Naive B cell (primary cell): ENCODE data around the gene R3HDM1. TPM values are rescaled to one million over a fixed set of nuclear protein-coding genes. Genes with fewer than 3 reads are reported as not detected.
"Not testable (repeated sequence)": the region's sequence is repeated elsewhere in the genome, so short reads cannot be mapped to it uniquely, and the experiment has no call there.

Experiments
- ATAC-seq, 2 donors: fragments of 150-1000 bp; cut with Tn5 transposase; 2 replicates each; pipeline ENCODE4 v1.10.0; 2021; ENCODE audit warnings: low read depth in 2 of 2, mild to moderate bottlenecking in 2 of 2, moderate library complexity in 2 of 2
- DNase-seq: peaks from one replicate; pipeline ENCODE4 v3.0.0; 2022
- H3K27ac Mint-ChIP-seq, 6 donors: one replicate each; pipeline ENCODE4 v1.8.0; 2020 to 2022; ENCODE audit warnings: mild to moderate bottlenecking in 6 of 6, mixed read lengths in 6 of 6, moderate library complexity in 5 of 6, inconsistent platforms in 2 of 6
- H3K27me3 Mint-ChIP-seq, 3 donors: one replicate each; pipeline ENCODE4 v1.8.0; 2021 to 2022; ENCODE audit warnings: mixed read lengths in 3 of 3, mild to moderate bottlenecking in 1 of 3
- H3K36me3 Mint-ChIP-seq, 2 donors: one replicate each; pipeline ENCODE4 v1.8.0; 2020 to 2022; ENCODE audit warnings: mixed read lengths in 2 of 2, inconsistent platforms in 1 of 2, mild to moderate bottlenecking in 1 of 2
- H3K4me1 Mint-ChIP-seq, 3 donors: one replicate each; pipeline ENCODE4 v1.8.0; 2020 to 2022; ENCODE audit warnings: mixed read lengths in 3 of 3, inconsistent platforms in 1 of 3, mild to moderate bottlenecking in 1 of 3, moderate library complexity in 1 of 3
- H3K4me3 Mint-ChIP-seq, 8 donors: one replicate each; pipeline ENCODE4 v1.8.0; 2020 to 2022; ENCODE audit warnings: mild to moderate bottlenecking in 8 of 8, mixed read lengths in 8 of 8, moderate library complexity in 8 of 8, inconsistent platforms in 2 of 8
- H3K9me3 Mint-ChIP-seq, 7 donors: one replicate each; pipeline ENCODE4 v1.8.0; 2020 to 2022; ENCODE audit warnings: mixed read lengths in 7 of 7, mild to moderate bottlenecking in 5 of 7, inconsistent platforms in 2 of 7, moderate library complexity in 1 of 7
- polyA plus RNA-seq, 6 donors: library from polyadenylated mRNA; unstranded; fragments of 300-500 nt; fragmentation: Illumina TruSeq; gene quantifications; one replicate each; pipeline ENCODE4 v1.2.3, GENCODE V29; 2021; ENCODE audit warnings: low read depth in 6 of 6

The R3HDM1 gene
- polyA plus RNA-seq, 6 donors from 2014 or later = 11.3 to 29.8 (median 14.7) TPM

- Mint-ChIP-seq H3K27ac (no peak overlapping the region), H3K4me1 (no peaks in the 10 kb centered on the region), H3K27me3 (no peaks in the 10 kb centered on the region), H3K4me3 (no peak overlapping the region), H3K36me3 (peaks cover 8 to 39% of the 10 kb centered on the region in 2 donors), H3K9me3 (no peaks in the 10 kb centered on the region)
- DNase-seq = no peak
- no peak for ATAC-seq
These were observed 104.0 kb downstream of the R3HDM1 start for GRCh38 chr2:135635212-135635835.

GRCh38 chr2:135636982-135637381, 105.7 kb downstream of the R3HDM1 start:
- Mint-ChIP-seq H3K9me3 (no peaks in the 10 kb centered on the region), H3K36me3 (peaks cover 8 to 38% of the 10 kb centered on the region in 2 donors), H3K27me3 (no peaks in the 10 kb centered on the region), H3K4me3 (no peak overlapping the region), H3K27ac (no peak overlapping the region), H3K4me1 (no peaks in the 10 kb centered on the region)
- DNase-seq (no peak), ATAC-seq (no peak)

- no peaks in the 10 kb centered on the region for H3K27me3 Mint-ChIP-seq
- H3K9me3 Mint-ChIP-seq = no peaks in the 10 kb centered on the region
- no peaks in the 10 kb centered on the region for H3K4me1 Mint-ChIP-seq
- no peak overlapping the region for H3K27ac Mint-ChIP-seq
- no peak for ATAC-seq
- no peak for DNase-seq
- peaks cover 8 to 32% of the 10 kb centered on the region in 2 donors for H3K36me3 Mint-ChIP-seq
- no peak overlapping the region for H3K4me3 Mint-ChIP-seq
These were observed 106.3 kb downstream of the R3HDM1 start for GRCh38 chr2:135637456-135638087.

- DNase-seq (no peak), ATAC-seq (no peak)
- Mint-ChIP-seq H3K36me3 (peaks cover 8 to 33% of the 10 kb centered on the region in 2 donors), H3K9me3 (no peaks in the 10 kb centered on the region), H3K4me3 (no peak overlapping the region), H3K27ac (peak overlapping the region in 1 of 6 donors; percentile 54), H3K4me1 (no peaks in the 10 kb centered on the region), H3K27me3 (no peaks in the 10 kb centered on the region)
These were observed 107.5 kb downstream of the R3HDM1 start for GRCh38 chr2:135638825-135639224.

GRCh38 chr2:135641156-135642068, 110.1 kb downstream of the R3HDM1 start:
- peak overlapping the region in 1 of 6 donors; percentile 2 for H3K27ac Mint-ChIP-seq
- no peak overlapping the region for H3K4me3 Mint-ChIP-seq
- H3K36me3 Mint-ChIP-seq = peaks cover 8 to 35% of the 10 kb centered on the region in 2 donors
- DNase-seq (no peak), ATAC-seq (no peak)
- H3K4me1 Mint-ChIP-seq = no peaks in the 10 kb centered on the region
- H3K9me3 Mint-ChIP-seq = no peaks in the 10 kb centered on the region
- no peaks in the 10 kb centered on the region for H3K27me3 Mint-ChIP-seq

- Mint-ChIP-seq H3K27ac (no peak overlapping the region), H3K27me3 (no peaks in the 10 kb centered on the region), H3K4me1 (no peaks in the 10 kb centered on the region), H3K36me3 (peaks cover 0 to 39% of the 10 kb centered on the region in 2 donors), H3K9me3 (no peaks in the 10 kb centered on the region), H3K4me3 (no peak overlapping the region)
- ATAC-seq (no peak), DNase-seq (no peak)
These were observed 116.7 kb downstream of the R3HDM1 start for GRCh38 chr2:135647836-135648579.

- no peak overlapping the region for H3K27ac Mint-ChIP-seq
- ATAC-seq (no peak), DNase-seq (no peak)
- H3K4me1 Mint-ChIP-seq = no peaks in the 10 kb centered on the region
- peaks cover 0 to 2% (median 0%) of the 10 kb centered on the region in 7 donors for H3K9me3 Mint-ChIP-seq
- H3K4me3 Mint-ChIP-seq = no peak overlapping the region
- peaks cover 19 to 39% of the 10 kb centered on the region in 2 donors for H3K36me3 Mint-ChIP-seq
- H3K27me3 Mint-ChIP-seq = no peaks in the 10 kb centered on the region
These were observed 119.4 kb downstream of the R3HDM1 start for GRCh38 chr2:135650721-135651120.

GRCh38 chr2:135651717-135652116, 120.4 kb downstream of the R3HDM1 start:
- H3K27me3 Mint-ChIP-seq = no peaks in the 10 kb centered on the region
- ATAC-seq = no peak
- H3K4me3 Mint-ChIP-seq = no peak overlapping the region
- H3K27ac Mint-ChIP-seq = no peak overlapping the region
- H3K36me3 Mint-ChIP-seq = peaks cover 20 to 38% of the 10 kb centered on the region in 2 donors
- no peak for DNase-seq
- H3K9me3 Mint-ChIP-seq = peaks cover 0 to 2% (median 0%) of the 10 kb centered on the region in 7 donors
- H3K4me1 Mint-ChIP-seq = no peaks in the 10 kb centered on the region

- H3K4me3 Mint-ChIP-seq, H3K27me3 Mint-ChIP-seq, H3K4me1 Mint-ChIP-seq, H3K9me3 Mint-ChIP-seq, ATAC-seq, DNase-seq: not testable (repeated sequence)
- Mint-ChIP-seq H3K27ac (peak overlapping the region in 2 of 6 donors; percentile 53 to 59), H3K36me3 (peaks cover 20 to 39% of the 10 kb centered on the region in 2 donors)
These were observed 123.0 kb downstream of the R3HDM1 start for GRCh38 chr2:135654239-135654638.

GRCh38 chr2:135657806-135658582, 126.7 kb downstream of the R3HDM1 start:
- peak overlapping the region in 1 of 8 donors; percentile 28 for H3K4me3 Mint-ChIP-seq
- no peaks in the 10 kb centered on the region for H3K27me3 Mint-ChIP-seq
- ATAC-seq = no peak
- no peaks in the 10 kb centered on the region for H3K4me1 Mint-ChIP-seq
- peak overlapping the region in 2 of 6 donors; percentile 69 to 76 for H3K27ac Mint-ChIP-seq
- peaks cover 0 to 2% (median 0%) of the 10 kb centered on the region in 7 donors for H3K9me3 Mint-ChIP-seq
- no peak for DNase-seq
- peaks cover 28 to 36% of the 10 kb centered on the region in 2 donors for H3K36me3 Mint-ChIP-seq

GRCh38 chr2:135662088-135662487, 130.8 kb downstream of the R3HDM1 start:
- DNase-seq (no peak), ATAC-seq (no peak)
- Mint-ChIP-seq H3K9me3 (no peaks in the 10 kb centered on the region), H3K27ac (no peak overlapping the region), H3K4me3 (no peak overlapping the region), H3K27me3 (no peaks in the 10 kb centered on the region), H3K36me3 (peaks cover 8 to 34% of the 10 kb centered on the region in 2 donors), H3K4me1 (peaks cover 0 to 5% (median 0%) of the 10 kb centered on the region in 3 donors)

- no peak overlapping the region for H3K4me3 Mint-ChIP-seq
- H3K27ac Mint-ChIP-seq = no peak overlapping the region
- ATAC-seq (no peak), DNase-seq (no peak)
- peaks cover 8 to 30% of the 10 kb centered on the region in 2 donors for H3K36me3 Mint-ChIP-seq
- peaks cover 0 to 5% (median 0%) of the 10 kb centered on the region in 3 donors for H3K4me1 Mint-ChIP-seq
- no peaks in the 10 kb centered on the region for H3K9me3 Mint-ChIP-seq
- H3K27me3 Mint-ChIP-seq = no peaks in the 10 kb centered on the region
These were observed 131.9 kb downstream of the R3HDM1 start for GRCh38 chr2:135663148-135663700.
